Heart left ventricle (tissue), 16 donors: ENCODE results near the gene PSMB4. TPM values are rescaled to one million over a fixed set of nuclear protein-coding genes. Genes with fewer than 3 reads are reported as not detected.
"Not testable (repeated sequence)": the region's sequence is repeated elsewhere in the genome, so short reads cannot be mapped to it uniquely, and the experiment has no call there.

Experiments used
- ATAC-seq, 4 donors: fragments of 200-7000 bp; cut with Tn5 transposase; one replicate each; pipeline ENCODE4 v1.9.1; 2020 to 2022; ENCODE audit warnings: moderate library complexity in 4 of 4, mild to moderate bottlenecking in 3 of 4, moderate number of reproducible peaks in 1 of 4
- DNase-seq, 5 donors: peaks; one replicate each; pipeline ENCODE4 v3.0.0-alpha.2; 2020
- H3K27ac ChIP-seq, 12 donors: fragments of 200-600 bp; sonication (generic) in 4 of 12; one replicate each; pipeline versions ENCODE4 v1.5.0 to v1.8.0; 2016 to 2022; ENCODE audit warnings: mild to moderate bottlenecking in 2 of 12
- H3K27me3 ChIP-seq, 9 donors: fragments of 200-600 bp; sonication (generic) in 2 of 9; one replicate each; pipeline versions ENCODE4 v1.5.1 to v1.8.0; 2016 to 2022; ENCODE audit warnings: mild to moderate bottlenecking in 3 of 9
- H3K36me3 ChIP-seq, 9 donors: fragments of 200-600 bp; sonication (generic) in 2 of 9; one replicate each; pipeline versions ENCODE4 v1.5.0 to v1.8.0; 2018 to 2022; ENCODE audit warnings: mild to moderate bottlenecking in 2 of 9
- H3K4me1 ChIP-seq, 12 donors: fragments of 200-600 bp; sonication (generic) in 4 of 12; one replicate each; pipeline versions ENCODE4 v1.5.0 to v1.8.0; 2016 to 2022; ENCODE audit warnings: mild to moderate bottlenecking in 3 of 12
- H3K4me3 ChIP-seq, 12 donors: fragments of 200-600 bp; sonication (generic) in 4 of 12; one replicate each; pipeline versions ENCODE4 v1.5.0 to v1.8.0; 2017 to 2022; ENCODE audit warnings: mild to moderate bottlenecking in 9 of 12, moderate library complexity in 4 of 12
- H3K9me3 ChIP-seq, 12 donors: fragments of 200-600 bp; sonication (generic) in 4 of 12; one replicate each; pipeline versions ENCODE4 v1.5.0 to v1.8.0; 2016 to 2022; ENCODE audit warnings: mild to moderate bottlenecking in 1 of 12
- CTCF ChIP-seq, 12 donors: fragments of 200-600 bp; sonication (generic) in 4 of 12; IDR thresholded peaks; one replicate each; pipeline versions ENCODE4 v1.5.0 to v1.8.0; 2018 to 2022; ENCODE audit warnings: antibody characterized with exemption in 12 of 12, mild to moderate bottlenecking in 5 of 12
- POLR2A ChIP-seq, 2 donors: fragments of 450-650 bp; IDR thresholded peaks; one replicate each; pipeline ENCODE4 v1.6.1; 2017; ENCODE audit warnings: antibody characterized with exemption in 2 of 2, mild to moderate bottlenecking in 2 of 2, moderate library complexity in 2 of 2
- WGBS, 4 donors: extraction: QIAGEN DNeasy Blood & Tissue Kit in 2 of 4; methylation state at CpG; one replicate each; pipeline versions ENCODE4 v1.1.5 to v1.1.7; 2013 to 2018; 5-methylcytosine and 5-hydroxymethylcytosine counted together
- intact Hi-C, 10 donors: fragments of 100-400 bp; cut with DNase I; formaldehyde crosslinking; loops; one replicate each; pipeline versions ENCODE4 v1.11.1 to v1.14.2; 2022
- polyA plus RNA-seq, 2 donors: library from polyadenylated mRNA; stranded (reverse); fragments of 200-250 nt; gene quantifications; one replicate each; pipeline ENCODE4 v1.2.3, GENCODE V29; 2013
- total RNA-seq, 9 donors: library from RNA; depleted of rRNA in 2 of 9; stranded (reverse); fragments of >200 nt in 2 of 9; fragmentation: NEBNext Ultra II Directional in 3 of 9; extraction: Animal tissue kit (Norgen Biotek cat#: 25700) in 3 of 9; gene quantifications; one replicate each; pipeline versions ENCODE4 v1.1.0 to v1.2.4, GENCODE V29; 2016 to 2023
- donor health status: ischemic (EF 13 %, LVEDD 7.1; RV severe dilation, severe dysfunction).
- donor health status: healthy with polysubstance abuse.
- donor health status: DM: no; HTN: yes; CAD: no.
- donor health status: DM: no; HTN: no; CAD: no.
- donor health status: ischemic (EF 25% LVEDD 6.9; RV normal size, moderate dysfunction).
- donor health status: ischemic (EF 25% LVEDD 5.7; RV mildly dilated, moderate dysfunction).
- donor health status: healthy.
- donor health status: DM: yes; HTN: yes; CAD: no.
- donor health status: ischemic (EF 35%, LVEDD 5.7; RV mildly dilated, moderate dysfunction).
- donor health status: nonischemic (EF 11% LVEDD 7.7; RV severe dilation, severe dysfunction).
- donor health status: DM: yes; HTN: yes; CAD: no.
- donor health status: PGD.
- donor health status: ischemic (EF 29% LVEDD 5.4; RV normal size, mild dysfunction).
- donor health status: nonischemic (EF 23%, LVEDD 6.1; RV moderate dilation, normal function).

The PSMB4 gene
- total and polyA plus RNA-seq, 11 donors, result 173 to 367 (median 212) TPM

- WGBS, 4 donors, result 87 to 93% (median 90%) methylated on average over 3 of the region's 3 CpGs
These were observed 35.8 kb downstream of the PSMB4 start for GRCh38 chr1:151435174-151435573.

GRCh38 chr1:151436985-151437384, 37.6 kb downstream of the PSMB4 start:
- H3K9me3 ChIP-seq, result no peaks in the 10 kb centered on the region
- TF ChIP-seq CTCF (IDR thresholded peaks at IDR 0.05) (no peak), POLR2A (IDR thresholded peaks at IDR 0.05) (no peak)
- H3K36me3 ChIP-seq, result peaks cover 0 to 59% (median 50%) of the 10 kb centered on the region in 9 donors
- H3K27me3 ChIP-seq, result no peaks in the 10 kb centered on the region
- no peak overlapping the region for H3K4me3 ChIP-seq
- DNase-seq (no peak), ATAC-seq (no peak)
- intact Hi-C loops, result no loop called here
- H3K4me1 ChIP-seq, result peaks cover 0 to 40% (median 17%) of the 10 kb centered on the region in 12 donors
- H3K27ac ChIP-seq, result no peak overlapping the region
- WGBS, 4 donors, result 84 to 89% (median 85%) methylated on average over 6 of the region's 6 CpGs

More at GRCh38 chr1:151435174-151435573, 35.8 kb downstream of the PSMB4 start:
- ATAC-seq (no peak), DNase-seq (no peak)
- H3K27ac ChIP-seq, result no peak overlapping the region
- H3K36me3 ChIP-seq, result peaks cover 0 to 48% (median 39%) of the 10 kb centered on the region in 9 donors
- intact Hi-C loops, result no loop called here
- no peak overlapping the region for H3K4me3 ChIP-seq
- no peaks in the 10 kb centered on the region for H3K9me3 ChIP-seq
- H3K27me3 ChIP-seq, result no peaks in the 10 kb centered on the region
- peaks cover 0 to 32% (median 11%) of the 10 kb centered on the region in 12 donors for H3K4me1 ChIP-seq
- TF ChIP-seq CTCF (IDR thresholded peaks at IDR 0.05) (no peak), POLR2A (IDR thresholded peaks at IDR 0.05) (no peak)

- intact Hi-C loops, H3K27me3 ChIP-seq, H3K9me3 ChIP-seq, H3K4me3 ChIP-seq, DNase-seq, H3K27ac ChIP-seq, ATAC-seq: not testable (repeated sequence)
- peaks cover 0 to 60% (median 51%) of the 10 kb centered on the region in 9 donors for H3K36me3 ChIP-seq
- H3K4me1 ChIP-seq, result peaks cover 0 to 40% (median 17%) of the 10 kb centered on the region in 12 donors
- 72 to 77% (median 75%) methylated on average over 8 of the region's 8 CpGs for WGBS, 4 donors
These were observed 38.0 kb downstream of the PSMB4 start for GRCh38 chr1:151437396-151437795.

GRCh38 chr1:151443846-151444782, 44.7 kb downstream of the PSMB4 start:
- H3K27ac ChIP-seq, result peak overlapping the region in 3 of 12 donors; percentile 5 to 46 (median 42)
- intact Hi-C loops, result loop anchor here (2.0 to 10.0 kb wide), 7 partner anchors 91 to 391 kb away; partner anchors contain the start of genes C2CD4D (in 2 of the 10), RORC (in 2 of the 10) and TUFT1 (in 1 of the 10)
- peaks cover 0 to 36% (median 30%) of the 10 kb centered on the region in 9 donors for H3K36me3 ChIP-seq
- no peaks in the 10 kb centered on the region for H3K27me3 ChIP-seq
- WGBS, 4 donors, result 47 to 52% (median 50%) methylated on average over 4 of the region's 4 CpGs
- H3K4me1 ChIP-seq, result peaks cover 0 to 51% (median 33%) of the 10 kb centered on the region in 12 donors
- H3K4me3 ChIP-seq, result no peak overlapping the region
- peak; percentile 57 to 88 (median 84) for ATAC-seq
- TF ChIP-seq POLR2A (IDR thresholded peaks at IDR 0.05) (no peak), CTCF (IDR thresholded peaks at IDR 0.05) (peak; percentile 47 to 83 (median 70))
- no peaks in the 10 kb centered on the region for H3K9me3 ChIP-seq
- peak in 3 of 5 donors; percentile 29 to 47 (median 39) for DNase-seq
